Natural killer cell (primary cell): ENCODE results near the gene FIGLA. TPM values are rescaled to one million over a fixed set of nuclear protein-coding genes. Genes with fewer than 3 reads are reported as not detected.

Source experiments
- ATAC-seq, 3 donors: fragments of 150-1000 bp in 2 of 3; fragments of 200-7000 bp in 1 of 3; cut with Tn5 transposase; 1 replicate in 1 of 3; 2 replicates in 2 of 3; pipeline ENCODE4 v1.10.0; 2021; ENCODE audit warnings: mild to moderate bottlenecking in 2 of 3, moderate library complexity in 2 of 3
- DNase-seq, 2 donors: peaks; one replicate each; pipeline versions ENCODE4 v3.0.0 to v3.0.0-alpha.2; 2013 to 2021; ENCODE audit warnings: mixed read lengths in 1 of 2
- H3K27ac ChIP-seq: one replicate; pipeline ENCODE4 v1.5.1; 2013; ENCODE audit warnings: mild to moderate bottlenecking, low read length
- H3K27me3 ChIP-seq: one replicate; pipeline ENCODE4 v1.6.1; 2013; ENCODE audit warnings: low read length; ENCODE audit not compliant: control insufficient read depth, insufficient read depth
- H3K36me3 ChIP-seq: one replicate; pipeline ENCODE4 v1.6.1; 2013; ENCODE audit warnings: low read length; ENCODE audit not compliant: control insufficient read depth, insufficient read depth
- H3K4me1 ChIP-seq: one replicate; pipeline ENCODE4 v1.6.1; 2013; ENCODE audit warnings: low read length; ENCODE audit not compliant: control insufficient read depth, insufficient read depth
- H3K4me3 ChIP-seq: one replicate; pipeline ENCODE4 v1.5.1; 2013; ENCODE audit warnings: low read length
- H3K9me3 ChIP-seq: one replicate; pipeline ENCODE4 v1.6.1; 2013; ENCODE audit warnings: low read length; ENCODE audit not compliant: control insufficient read depth, insufficient read depth
- H3K27ac Mint-ChIP-seq, 2 donors: one replicate each; pipeline ENCODE4 v1.8.0; 2022; ENCODE audit warnings: mild to moderate bottlenecking in 2 of 2, mixed read lengths in 2 of 2, moderate library complexity in 1 of 2
- H3K27me3 Mint-ChIP-seq, 2 donors: one replicate each; pipeline ENCODE4 v1.8.0; 2022; ENCODE audit warnings: low read depth in 2 of 2, mixed read lengths in 2 of 2
- H3K36me3 Mint-ChIP-seq: one replicate; pipeline ENCODE4 v1.8.0; 2022; ENCODE audit warnings: mixed read lengths
- H3K4me1 Mint-ChIP-seq, 2 donors: one replicate each; pipeline ENCODE4 v1.8.0; 2022; ENCODE audit warnings: mixed read lengths in 2 of 2
- H3K4me3 Mint-ChIP-seq: one replicate; pipeline ENCODE4 v1.8.0; 2022; ENCODE audit warnings: mild to moderate bottlenecking, moderate library complexity, mixed read lengths
- H3K9me3 Mint-ChIP-seq, 2 donors: one replicate each; pipeline ENCODE4 v1.8.0; 2022; ENCODE audit warnings: mixed read lengths in 2 of 2
- CTCF ChIP-seq: fragments of 200-600 bp; IDR thresholded peaks from one replicate; pipeline ENCODE4 v1.8.0; 2022; ENCODE audit warnings: antibody characterized with exemption
- WGBS: methylation state at CpG from one replicate; pipeline ENCODE4 v1.1.7; 2013; ENCODE audit warnings: missing lambda C conversion rate; ENCODE audit not compliant: insufficient coverage; 5-methylcytosine and 5-hydroxymethylcytosine counted together
- intact Hi-C: fragments of 100-400 bp; cut with micrococcal nuclease; formaldehyde crosslinking; loops from one replicate; pipeline ENCODE4 v1.14.2; 2022
- total RNA-seq, 4 donors: library from RNA; stranded (reverse); fragments of 120-200 nt in 1 of 4; gene quantifications; one replicate each; pipeline versions ENCODE4 v1.2.3 to v1.2.4, GENCODE V29; 2013 to 2022

The FIGLA gene
- total RNA-seq, 3 donors from 2014 or later (not counting 1 experiment from before 2014, with no cell fraction given): not detected

- H3K36me3 ChIP-seq: no peaks in the 10 kb centered on the region
- no peak overlapping the region for H3K4me3 ChIP-seq
- no peaks in the 10 kb centered on the region for H3K9me3 Mint-ChIP-seq
- no peaks in the 10 kb centered on the region for H3K27me3 ChIP-seq
- H3K4me1 Mint-ChIP-seq: peaks cover 14 to 38% of the 10 kb centered on the region in 2 donors
- H3K27ac ChIP-seq: no peak overlapping the region
- intact Hi-C loops: no loop called here
- H3K4me1 ChIP-seq: peaks cover 19% of the 10 kb centered on the region
- no peaks in the 10 kb centered on the region for H3K9me3 ChIP-seq
- ATAC-seq (no peak), DNase-seq (no peak)
- peaks cover 0 to 3% of the 10 kb centered on the region in 2 donors for H3K27me3 Mint-ChIP-seq
- TF ChIP-seq CTCF: no peak
- no peak overlapping the region for H3K4me3 Mint-ChIP-seq
- no peak overlapping the region for H3K27ac Mint-ChIP-seq
- no peaks in the 10 kb centered on the region for H3K36me3 Mint-ChIP-seq
- WGBS: 75% methylated on average over 4 of the region's 4 CpGs
Observed at GRCh38 chr2:70834881-70835280, 44.4 kb upstream of the FIGLA start.

GRCh38 chr2:70834106-70834505 lies 43.7 kb upstream of the FIGLA start:
- WGBS: 71% methylated on average over 2 of the region's 2 CpGs
- intact Hi-C loops: no loop called here
- no peak for TF ChIP-seq CTCF
- H3K4me1 ChIP-seq: peaks cover 18% of the 10 kb centered on the region
- Mint-ChIP-seq H3K27ac (no peak overlapping the region), H3K36me3 (no peaks in the 10 kb centered on the region), H3K4me3 (no peak overlapping the region), H3K4me1 (peaks cover 15 to 34% of the 10 kb centered on the region in 2 donors), H3K27me3 (peaks cover 0 to 3% of the 10 kb centered on the region in 2 donors), H3K9me3 (no peaks in the 10 kb centered on the region)
- H3K36me3 ChIP-seq: no peaks in the 10 kb centered on the region
- H3K27me3 ChIP-seq: no peaks in the 10 kb centered on the region
- H3K9me3 ChIP-seq: no peaks in the 10 kb centered on the region
- no peak for DNase-seq
- H3K27ac ChIP-seq: no peak overlapping the region
- no peak overlapping the region for H3K4me3 ChIP-seq
- no peak for ATAC-seq

GRCh38 chr2:70833246-70833645 lies 42.8 kb upstream of the FIGLA start:
- intact Hi-C loops: no loop called here
- Histone ChIP-seq H3K27ac (no peak overlapping the region), H3K4me1 (peaks cover 10% of the 10 kb centered on the region), H3K9me3 (no peaks in the 10 kb centered on the region), H3K27me3 (no peaks in the 10 kb centered on the region), H3K4me3 (no peak overlapping the region), H3K36me3 (no peaks in the 10 kb centered on the region)
- no peak for ATAC-seq
- Mint-ChIP-seq H3K27ac (no peak overlapping the region), H3K27me3 (peaks cover 0 to 3% of the 10 kb centered on the region in 2 donors), H3K36me3 (no peaks in the 10 kb centered on the region), H3K4me3 (no peak overlapping the region), H3K9me3 (no peaks in the 10 kb centered on the region), H3K4me1 (peaks cover 10 to 30% of the 10 kb centered on the region in 2 donors)
- WGBS: 82% methylated on average over 1 of the region's 1 CpG
- no peak for DNase-seq
- no peak for TF ChIP-seq CTCF

GRCh38 chr2:70832386-70832785 lies 41.9 kb upstream of the FIGLA start:
- no peaks in the 10 kb centered on the region for H3K36me3 Mint-ChIP-seq

More at GRCh38 chr2:70832386-70832785, 41.9 kb upstream of the FIGLA start:
- ATAC-seq (no peak), DNase-seq (no peak)
- TF ChIP-seq CTCF: no peak
- Histone ChIP-seq H3K4me3 (no peak overlapping the region), H3K36me3 (no peaks in the 10 kb centered on the region), H3K9me3 (no peaks in the 10 kb centered on the region), H3K27ac (no peak overlapping the region), H3K4me1 (peaks cover 1% of the 10 kb centered on the region), H3K27me3 (no peaks in the 10 kb centered on the region)
- peaks cover 4 to 25% of the 10 kb centered on the region in 2 donors for H3K4me1 Mint-ChIP-seq
- H3K4me3 Mint-ChIP-seq: no peak overlapping the region
- intact Hi-C loops: no loop called here
- WGBS: 94% methylated on average over 2 of the region's 2 CpGs
- peaks cover 0 to 3% of the 10 kb centered on the region in 2 donors for H3K27me3 Mint-ChIP-seq
- no peaks in the 10 kb centered on the region for H3K9me3 Mint-ChIP-seq
- no peak overlapping the region for H3K27ac Mint-ChIP-seq
